ENCODE results near the gene BLTP2. TPM values are rescaled to one million over a fixed set of nuclear protein-coding genes. Genes with fewer than 3 reads are reported as not detected.

BLTP2 gene
- total and polyA plus RNA-seq, 2 of the 13 experiments (the other 11 are each of a cell fraction or from before 2014, with no cell fraction given): 66.7 to 80.9 TPM

DNA sequence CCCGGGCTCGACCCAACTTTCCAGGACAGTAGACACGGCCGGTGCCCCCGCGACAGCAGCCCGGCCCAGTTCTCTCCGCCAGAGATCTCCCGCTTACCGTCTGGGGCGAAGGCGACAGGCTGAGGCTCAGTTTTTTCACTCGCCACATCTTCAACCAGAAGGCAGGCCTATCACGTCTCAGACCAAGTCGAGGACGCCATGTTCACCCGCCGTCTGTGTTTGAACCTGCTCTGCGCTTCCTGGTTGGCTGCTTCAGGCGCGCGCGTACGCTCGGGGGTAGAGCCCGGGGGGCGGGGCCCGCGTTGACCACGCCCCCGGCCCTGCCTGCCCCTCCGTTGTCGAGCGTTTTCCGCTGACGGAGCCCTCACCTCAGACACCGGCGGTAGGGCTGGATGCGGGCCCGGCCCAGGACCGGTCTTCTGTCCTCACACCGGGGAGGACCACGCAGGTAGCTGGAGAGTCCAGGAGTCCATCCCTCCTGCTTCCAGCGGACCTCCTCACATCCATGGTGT lies 46.1 kb downstream of the BLTP2 start, which contains the start of gene SPAG5 (continued):
- TF ChIP-seq, protein P1, sequence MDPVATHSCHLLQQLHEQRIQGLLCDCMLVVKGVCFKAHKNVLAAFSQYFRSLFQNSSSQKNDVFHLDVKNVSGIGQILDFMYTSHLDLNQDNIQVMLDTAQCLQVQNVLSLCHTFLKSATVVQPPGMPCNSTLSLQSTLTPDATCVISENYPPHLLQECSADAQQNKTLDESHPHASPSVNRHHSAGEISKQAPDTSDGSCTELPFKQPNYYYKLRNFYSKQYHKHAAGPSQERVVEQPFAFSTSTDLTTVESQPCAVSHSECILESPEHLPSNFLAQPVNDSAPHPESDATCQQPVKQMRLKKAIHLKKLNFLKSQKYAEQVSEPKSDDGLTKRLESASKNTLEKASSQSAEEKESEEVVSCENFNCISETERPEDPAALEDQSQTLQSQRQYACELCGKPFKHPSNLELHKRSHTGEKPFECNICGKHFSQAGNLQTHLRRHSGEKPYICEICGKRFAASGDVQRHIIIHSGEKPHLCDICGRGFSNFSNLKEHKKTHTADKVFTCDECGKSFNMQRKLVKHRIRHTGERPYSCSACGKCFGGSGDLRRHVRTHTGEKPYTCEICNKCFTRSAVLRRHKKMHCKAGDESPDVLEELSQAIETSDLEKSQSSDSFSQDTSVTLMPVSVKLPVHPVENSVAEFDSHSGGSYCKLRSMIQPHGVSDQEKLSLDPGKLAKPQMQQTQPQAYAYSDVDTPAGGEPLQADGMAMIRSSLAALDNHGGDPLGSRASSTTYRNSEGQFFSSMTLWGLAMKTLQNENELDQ (CRISPR knock-in tag; IDR thresholded peaks at IDR 0.05; ENCODE audit: borderline replicate concordance): no peak
- TF ChIP-seq AGO1 (IDR thresholded peaks at IDR 0.05; ENCODE audit: low read depth, low read length, poor library complexity, severe bottlenecking) (peak; percentile 80), HMG20A (CRISPR knock-in tag; IDR thresholded peaks at IDR 0.05; ENCODE audit: borderline replicate concordance) (no peak), ZNF563 (CRISPR knock-in tag; IDR thresholded peaks at IDR 0.05) (peak; percentile 65; the same call in 1 of the 2 replicates), ZNF367 (CRISPR knock-in tag; IDR thresholded peaks at IDR 0.05; ENCODE audit: borderline replicate concordance) (no peak), ZNF790 (CRISPR knock-in tag; IDR thresholded peaks at IDR 0.05; ENCODE audit: borderline replicate concordance) (no peak), CREB1 (IDR thresholded peaks at IDR 0.05) (peak; percentile 71), CREB1 (CRISPR knock-in tag; IDR thresholded peaks at IDR 0.05) (peak; percentile 79), GATAD2A (CRISPR knock-in tag; IDR thresholded peaks at IDR 0.05) (peak; percentile 11; the same call in 1 of the 2 replicates), FOXC1 (CRISPR knock-in tag; IDR thresholded peaks at IDR 0.05; ENCODE audit: borderline replicate concordance) (peak; percentile 7; the same call in 1 of the 2 replicates), MIER2 (CRISPR knock-in tag; IDR thresholded peaks at IDR 0.05) (no peak), MYC (CRISPR knock-in tag; IDR thresholded peaks at IDR 0.05; ENCODE audit: borderline replicate concordance) (no peak; the same call in 1 of the 2 replicates), DNMT1 (CRISPR knock-in tag; IDR thresholded peaks at IDR 0.05) (no peak), ZC3H4 (CRISPR knock-in tag; IDR thresholded peaks at IDR 0.05; ENCODE audit: borderline replicate concordance) (no peak), CCDC6 (CRISPR knock-in tag; IDR thresholded peaks at IDR 0.05) (peak; percentile 60; the same call in 1 of the 2 replicates), ZNF350 (CRISPR knock-in tag; IDR thresholded peaks at IDR 0.05; ENCODE audit: borderline replicate concordance, low read depth) (peak; percentile 62; the same call in 1 of the 2 replicates), POLR2AphosphoS2 (IDR thresholded peaks at IDR 0.05; ENCODE audit: low read depth, low read length) (no peak), MTA1 (CRISPR knock-in tag; IDR thresholded peaks at IDR 0.05; ENCODE audit: borderline replicate concordance) (no peak), SMAD1 (CRISPR knock-in tag; IDR thresholded peaks at IDR 0.05; ENCODE audit: borderline replicate concordance, low read depth) (0 out of 2 replicates have a peak, but pooled peaks have one; percentile 38)
- TF ChIP-seq, protein P2, sequence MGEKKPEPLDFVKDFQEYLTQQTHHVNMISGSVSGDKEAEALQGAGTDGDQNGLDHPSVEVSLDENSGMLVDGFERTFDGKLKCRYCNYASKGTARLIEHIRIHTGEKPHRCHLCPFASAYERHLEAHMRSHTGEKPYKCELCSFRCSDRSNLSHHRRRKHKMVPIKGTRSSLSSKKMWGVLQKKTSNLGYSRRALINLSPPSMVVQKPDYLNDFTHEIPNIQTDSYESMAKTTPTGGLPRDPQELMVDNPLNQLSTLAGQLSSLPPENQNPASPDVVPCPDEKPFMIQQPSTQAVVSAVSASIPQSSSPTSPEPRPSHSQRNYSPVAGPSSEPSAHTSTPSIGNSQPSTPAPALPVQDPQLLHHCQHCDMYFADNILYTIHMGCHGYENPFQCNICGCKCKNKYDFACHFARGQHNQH (CRISPR knock-in tag; IDR thresholded peaks at IDR 0.05): 0 out of 2 replicates have a peak, but pooled peaks have one; percentile 34
- TF ChIP-seq, protein P3, sequence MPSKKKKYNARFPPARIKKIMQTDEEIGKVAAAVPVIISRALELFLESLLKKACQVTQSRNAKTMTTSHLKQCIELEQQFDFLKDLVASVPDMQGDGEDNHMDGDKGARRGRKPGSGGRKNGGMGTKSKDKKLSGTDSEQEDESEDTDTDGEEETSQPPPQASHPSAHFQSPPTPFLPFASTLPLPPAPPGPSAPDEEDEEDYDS (CRISPR knock-in tag; IDR thresholded peaks at IDR 0.05): peak; percentile 91
- TF ChIP-seq, protein P4, sequence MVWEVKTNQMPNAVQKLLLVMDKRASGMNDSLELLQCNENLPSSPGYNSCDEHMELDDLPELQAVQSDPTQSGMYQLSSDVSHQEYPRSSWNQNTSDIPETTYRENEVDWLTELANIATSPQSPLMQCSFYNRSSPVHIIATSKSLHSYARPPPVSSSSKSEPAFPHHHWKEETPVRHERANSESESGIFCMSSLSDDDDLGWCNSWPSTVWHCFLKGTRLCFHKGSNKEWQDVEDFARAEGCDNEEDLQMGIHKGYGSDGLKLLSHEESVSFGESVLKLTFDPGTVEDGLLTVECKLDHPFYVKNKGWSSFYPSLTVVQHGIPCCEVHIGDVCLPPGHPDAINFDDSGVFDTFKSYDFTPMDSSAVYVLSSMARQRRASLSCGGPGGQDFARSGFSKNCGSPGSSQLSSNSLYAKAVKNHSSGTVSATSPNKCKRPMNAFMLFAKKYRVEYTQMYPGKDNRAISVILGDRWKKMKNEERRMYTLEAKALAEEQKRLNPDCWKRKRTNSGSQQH (CRISPR knock-in tag; IDR thresholded peaks at IDR 0.05; ENCODE audit: low read depth): 0 out of 2 replicates have a peak, but pooled peaks have one; percentile 50
- TF ChIP-seq, protein P5, sequence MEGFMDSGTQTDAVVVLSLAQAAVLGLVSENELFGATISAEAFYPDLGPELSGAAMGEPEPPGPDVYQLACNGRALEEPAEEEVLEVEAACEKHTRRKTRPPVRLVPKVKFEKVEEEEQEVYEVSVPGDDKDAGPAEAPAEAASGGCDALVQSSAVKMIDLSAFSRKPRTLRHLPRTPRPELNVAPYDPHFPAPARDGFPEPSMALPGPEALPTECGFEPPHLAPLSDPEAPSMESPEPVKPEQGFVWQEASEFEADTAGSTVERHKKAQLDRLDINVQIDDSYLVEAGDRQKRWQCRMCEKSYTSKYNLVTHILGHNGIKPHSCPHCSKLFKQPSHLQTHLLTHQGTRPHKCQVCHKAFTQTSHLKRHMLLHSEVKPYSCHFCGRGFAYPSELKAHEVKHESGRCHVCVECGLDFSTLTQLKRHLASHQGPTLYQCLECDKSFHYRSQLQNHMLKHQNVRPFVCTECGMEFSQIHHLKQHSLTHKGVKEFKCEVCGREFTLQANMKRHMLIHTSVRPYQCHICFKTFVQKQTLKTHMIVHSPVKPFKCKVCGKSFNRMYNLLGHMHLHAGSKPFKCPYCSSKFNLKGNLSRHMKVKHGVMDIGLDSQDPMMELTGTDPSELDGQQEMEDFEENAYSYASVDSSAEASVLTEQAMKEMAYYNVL (CRISPR knock-in tag; IDR thresholded peaks at IDR 0.05; ENCODE audit: borderline replicate concordance): peak; percentile 66; the same call in 1 of the 2 replicates
